Mesendoderm (in vitro differentiated cells): ENCODE measurements around the gene NRG3.
"Not testable (repeated sequence)": the region's sequence is repeated elsewhere in the genome, so short reads cannot be mapped to it uniquely, and the experiment has no call there.

Experiments used
- DNase-seq: peaks from one replicate; pipeline ENCODE4 v3.0.0; 2013
- H2AK5ac ChIP-seq: 2 replicates; pipeline ENCODE4 v1.6.1; 2013; ENCODE audit warnings: low read length, inconsistent platforms
- H2BK120ac ChIP-seq: 2 replicates; pipeline ENCODE4 v1.6.1; 2013; ENCODE audit warnings: low read depth, mild to moderate bottlenecking, low read length, moderate library complexity, mixed read lengths
- H2BK15ac ChIP-seq: replicated peaks from 2 replicates; pipeline ENCODE4 v1.6.1; 2013; ENCODE audit warnings: low read depth, mild to moderate bottlenecking, moderate library complexity
- H2BK5ac ChIP-seq: 2 replicates; pipeline ENCODE4 v1.6.1; 2013; ENCODE audit warnings: low read length, inconsistent platforms
- H3K18ac ChIP-seq: 2 replicates; pipeline ENCODE4 v1.6.1; 2013; ENCODE audit warnings: mild to moderate bottlenecking, low read length, mixed read lengths
- H3K23ac ChIP-seq: one replicate; pipeline ENCODE4 v1.6.1; 2013; ENCODE audit warnings: low read length
- H3K27ac ChIP-seq: 2 replicates; pipeline ENCODE4 v1.5.1; 2013; ENCODE audit warnings: low read depth, mild to moderate bottlenecking, inconsistent platforms, low read length, moderate library complexity
- H3K27me3 ChIP-seq: 2 replicates; pipeline ENCODE4 v1.6.1; 2013; ENCODE audit warnings: low read length, control low read depth, mild to moderate bottlenecking, inconsistent platforms; ENCODE audit not compliant: insufficient read depth, poor library complexity
- H3K36me3 ChIP-seq: 2 replicates; pipeline ENCODE4 v1.6.1; 2013; ENCODE audit warnings: low read length, inconsistent platforms; ENCODE audit not compliant: control insufficient read depth, insufficient read depth
- H3K4ac ChIP-seq: one replicate; pipeline ENCODE4 v1.6.1; 2013; ENCODE audit warnings: low read depth, mild to moderate bottlenecking, low read length, moderate library complexity
- H3K4me1 ChIP-seq: 2 replicates; pipeline ENCODE4 v1.6.1; 2013; ENCODE audit warnings: low read depth, low read length, inconsistent platforms; ENCODE audit not compliant: control insufficient read depth
- H3K4me2 ChIP-seq: 2 replicates; pipeline ENCODE4 v1.6.1; 2013; ENCODE audit warnings: low read length
- H3K4me3 ChIP-seq: 2 replicates; pipeline ENCODE4 v1.5.1; 2013; ENCODE audit warnings: mild to moderate bottlenecking, low read length
- H3K56ac ChIP-seq: one replicate; pipeline ENCODE4 v1.6.1; 2013; ENCODE audit warnings: low read length
- H3K79me1 ChIP-seq: 2 replicates; pipeline ENCODE4 v1.6.1; 2013; ENCODE audit warnings: low read length, inconsistent platforms
- H3K79me2 ChIP-seq: 2 replicates; pipeline ENCODE4 v1.6.1; 2013; ENCODE audit warnings: mild to moderate bottlenecking, low read length; ENCODE audit not compliant: control insufficient read depth, insufficient read depth
- H3K9ac ChIP-seq: 2 replicates; pipeline ENCODE4 v1.6.1; 2013; ENCODE audit warnings: low read length, inconsistent platforms
- H4K5ac ChIP-seq: one replicate; pipeline ENCODE4 v1.6.1; 2013; ENCODE audit warnings: low read length
- H4K8ac ChIP-seq: one replicate; pipeline ENCODE4 v1.6.1; 2013; ENCODE audit warnings: low read depth, mild to moderate bottlenecking, control low read depth, low read length, moderate library complexity
- WGBS: extraction: QIAGEN DNeasy Blood & Tissue Kit; methylation state at CpG from one replicate; pipeline ENCODE4 v1.1.7; 2013; ENCODE audit warnings: low lambda C conversion rate, missing lambda C conversion rate; ENCODE audit not compliant: insufficient coverage; ENCODE audit errors: extremely low coverage; 5-methylcytosine and 5-hydroxymethylcytosine counted together

NRG3 gene

GRCh38 chr10:82953909-82954308, 1078.9 kb downstream of the NRG3 start:
- Histone ChIP-seq H3K36me3 (no peaks in the 10 kb centered on the region), H2BK15ac (peak overlapping the region; percentile 7), H3K4me2 (no peak overlapping the region), H3K56ac (no peak overlapping the region), H4K8ac (no peak overlapping the region), H3K4ac (peak overlapping the region; percentile 16), H3K4me1 (peaks cover 3% of the 10 kb centered on the region), H3K9ac (no peak overlapping the region), H3K18ac (no peak overlapping the region), H4K5ac (no peak overlapping the region), H2BK120ac (peak overlapping the region; percentile 61), H3K23ac (no peak overlapping the region), H2BK5ac (no peak overlapping the region), H2AK5ac (no peak overlapping the region), H3K27me3 (no peaks in the 10 kb centered on the region), H3K27ac (no peak overlapping the region), H3K79me2 (no peaks in the 10 kb centered on the region), H3K79me1 (no peaks in the 10 kb centered on the region), H3K4me3 (no peak overlapping the region)
- WGBS = no CpG with 5 or more reads among the region's 4 CpGs
- no peak for DNase-seq

- not testable (repeated sequence) for H2BK15ac ChIP-seq, H2BK120ac ChIP-seq, H2BK5ac ChIP-seq, H3K36me3 ChIP-seq, H3K79me1 ChIP-seq, H3K9ac ChIP-seq, H3K56ac ChIP-seq, H3K4me3 ChIP-seq, H3K23ac ChIP-seq, H3K4me2 ChIP-seq, H2AK5ac ChIP-seq, H3K79me2 ChIP-seq, H4K5ac ChIP-seq, H3K18ac ChIP-seq, H3K4ac ChIP-seq, H4K8ac ChIP-seq, H3K27me3 ChIP-seq
- no CpG with 5 or more reads among the region's 7 CpGs for WGBS
- Histone ChIP-seq H3K4me1 (peaks cover 13% of the 10 kb centered on the region), H3K27ac (peak overlapping the region; percentile 45)
- DNase-seq = peak; percentile 80
Observed at GRCh38 chr10:82960421-82961060, 1085.5 kb downstream of the NRG3 start.

DNA sequence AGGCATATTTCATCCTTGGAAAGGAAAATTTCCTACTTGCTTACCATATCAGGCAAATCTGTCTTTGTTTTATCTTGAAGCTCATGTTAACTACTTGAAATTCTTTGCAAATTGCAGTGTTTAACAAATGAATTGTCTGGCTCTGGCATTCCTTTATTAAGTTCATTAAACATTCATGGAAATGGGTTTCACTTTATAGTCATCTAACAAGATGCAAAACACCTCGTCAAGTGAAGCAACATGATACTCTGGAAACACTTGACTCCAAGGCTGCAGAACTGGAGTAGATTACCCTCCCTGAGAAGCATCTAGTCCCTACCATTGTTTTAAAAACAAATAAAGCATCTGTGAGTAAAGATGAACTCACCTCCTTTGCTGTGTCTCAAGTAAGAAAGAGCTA, 1086.9 kb downstream of the NRG3 start:
- no peak overlapping the region for H4K8ac ChIP-seq
- no peak overlapping the region for H3K9ac ChIP-seq
- no peak overlapping the region for H2BK15ac ChIP-seq
- H3K56ac ChIP-seq = no peak overlapping the region
- H3K27ac ChIP-seq = peak overlapping the region; percentile 73
- no peaks in the 10 kb centered on the region for H3K79me1 ChIP-seq
- no peak overlapping the region for H2BK5ac ChIP-seq
- no peak overlapping the region for H3K4me3 ChIP-seq
- DNase-seq = peak; percentile 63
- H2BK120ac ChIP-seq = no peak overlapping the region
- H3K23ac ChIP-seq = no peak overlapping the region
- peaks cover 13% of the 10 kb centered on the region for H3K4me1 ChIP-seq
- H3K4me2 ChIP-seq = no peak overlapping the region
- H3K79me2 ChIP-seq = no peaks in the 10 kb centered on the region
- WGBS = no CpG with 5 or more reads among the region's 1 CpG
- no peak overlapping the region for H2AK5ac ChIP-seq
- no peak overlapping the region for H4K5ac ChIP-seq
- no peak overlapping the region for H3K4ac ChIP-seq
- no peaks in the 10 kb centered on the region for H3K27me3 ChIP-seq
- peak overlapping the region; percentile 20 for H3K18ac ChIP-seq
- no peaks in the 10 kb centered on the region for H3K36me3 ChIP-seq

DNA sequence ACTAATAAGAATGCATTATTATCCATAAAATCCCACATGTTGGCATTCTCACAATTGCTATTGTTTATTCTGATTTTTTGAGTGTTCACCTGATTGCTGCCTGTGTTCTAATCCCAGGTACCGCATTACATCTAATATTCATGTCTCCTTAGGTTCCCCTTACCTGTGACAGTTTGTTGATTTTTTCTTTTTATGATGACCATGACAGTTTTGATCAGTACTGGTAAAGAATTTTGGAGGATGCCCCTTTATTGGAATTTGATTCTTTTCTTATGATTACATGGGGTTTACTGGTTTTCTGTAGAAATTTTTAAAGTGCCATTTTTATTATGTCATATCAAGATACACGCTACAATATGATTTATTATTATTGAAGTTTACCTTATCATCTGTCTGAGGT, 1091.1 kb downstream of the NRG3 start:
- no CpG with 5 or more reads among the region's 2 CpGs for WGBS
- no peak for DNase-seq
- H2BK5ac ChIP-seq = no peak overlapping the region
- H3K27me3 ChIP-seq = no peaks in the 10 kb centered on the region
- H3K27ac ChIP-seq = no peak overlapping the region
- no peak overlapping the region for H3K23ac ChIP-seq
- H4K8ac ChIP-seq = no peak overlapping the region
- H3K9ac ChIP-seq = no peak overlapping the region
- no peaks in the 10 kb centered on the region for H3K79me1 ChIP-seq
- no peak overlapping the region for H3K4ac ChIP-seq
- no peak overlapping the region for H2BK15ac ChIP-seq
- H3K4me2 ChIP-seq = no peak overlapping the region
- no peak overlapping the region for H3K4me3 ChIP-seq
- no peak overlapping the region for H2AK5ac ChIP-seq
- H3K4me1 ChIP-seq = peaks cover 9% of the 10 kb centered on the region
- no peaks in the 10 kb centered on the region for H3K79me2 ChIP-seq
- H3K36me3 ChIP-seq = no peaks in the 10 kb centered on the region
- H3K18ac ChIP-seq = no peak overlapping the region
- H3K56ac ChIP-seq = no peak overlapping the region
- no peak overlapping the region for H2BK120ac ChIP-seq
- H4K5ac ChIP-seq = no peak overlapping the region

DNA sequence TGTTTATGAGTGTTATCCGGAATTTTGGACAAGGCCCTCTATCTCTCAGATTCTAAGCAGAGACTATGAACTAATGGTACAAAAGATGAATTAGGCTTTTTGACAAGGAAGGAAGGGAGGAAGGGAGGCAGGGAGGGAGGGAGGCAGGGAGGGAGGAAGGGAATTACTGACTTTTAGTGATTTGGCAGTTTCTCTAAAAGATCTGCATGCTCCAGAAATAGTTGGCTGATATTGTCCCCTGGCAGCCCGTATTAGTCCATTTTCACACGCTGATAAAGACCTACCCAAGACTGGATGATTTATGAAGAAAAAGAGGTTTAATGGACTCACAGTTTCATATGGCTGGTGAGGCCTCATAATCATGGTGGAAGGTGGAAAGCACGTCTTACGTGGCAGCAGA, 1093.5 kb downstream of the NRG3 start:
- Histone ChIP-seq H2BK120ac (no peak overlapping the region), H3K79me2 (no peaks in the 10 kb centered on the region), H3K18ac (no peak overlapping the region), H3K79me1 (no peaks in the 10 kb centered on the region), H3K56ac (no peak overlapping the region), H3K4me3 (no peak overlapping the region), H3K36me3 (no peaks in the 10 kb centered on the region), H3K4me1 (peaks cover 5% of the 10 kb centered on the region), H2AK5ac (no peak overlapping the region), H3K9ac (no peak overlapping the region), H3K27me3 (no peaks in the 10 kb centered on the region), H3K27ac (no peak overlapping the region), H3K4me2 (no peak overlapping the region), H3K4ac (peak overlapping the region; percentile 70), H4K5ac (no peak overlapping the region), H2BK15ac (no peak overlapping the region), H4K8ac (no peak overlapping the region), H3K23ac (no peak overlapping the region), H2BK5ac (no peak overlapping the region)
- DNase-seq = no peak
- no CpG with 5 or more reads among the region's 5 CpGs for WGBS

DNA sequence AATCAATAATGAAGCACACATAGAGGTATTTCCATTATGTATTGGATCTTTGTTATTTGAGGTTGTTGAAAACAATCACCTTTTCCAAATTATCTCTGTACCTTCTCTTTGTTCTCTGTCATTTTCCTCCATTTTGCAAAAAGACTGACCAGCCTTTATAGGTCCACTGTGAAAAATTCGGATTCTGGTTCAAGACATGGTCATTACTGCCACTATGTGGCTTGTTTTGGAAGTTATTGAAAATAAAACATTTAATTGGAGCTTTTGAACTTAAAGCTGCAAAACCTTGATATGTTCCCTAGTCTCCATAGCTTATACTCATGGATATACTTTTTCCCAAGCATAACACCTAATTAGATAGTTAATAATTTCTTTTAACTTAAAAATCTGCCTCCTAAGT, 1094.4 kb downstream of the NRG3 start:
- peaks cover 5% of the 10 kb centered on the region for H3K4me1 ChIP-seq
- DNase-seq = peak; percentile 40
- H3K79me2 ChIP-seq = no peaks in the 10 kb centered on the region
- H2BK15ac ChIP-seq = no peak overlapping the region
- no peak overlapping the region for H3K9ac ChIP-seq
- no peak overlapping the region for H3K18ac ChIP-seq
- H3K79me1 ChIP-seq = no peaks in the 10 kb centered on the region
- H3K36me3 ChIP-seq = no peaks in the 10 kb centered on the region
- H3K4me3 ChIP-seq = no peak overlapping the region
- no peak overlapping the region for H3K27ac ChIP-seq
- no CpG with 5 or more reads among the region's 1 CpG for WGBS
- H3K4me2 ChIP-seq = no peak overlapping the region
- H4K8ac ChIP-seq = no peak overlapping the region
- no peaks in the 10 kb centered on the region for H3K27me3 ChIP-seq
- H3K4ac ChIP-seq = no peak overlapping the region
- no peak overlapping the region for H4K5ac ChIP-seq
- H2AK5ac ChIP-seq = no peak overlapping the region
- H3K56ac ChIP-seq = no peak overlapping the region
- no peak overlapping the region for H3K23ac ChIP-seq
- H2BK5ac ChIP-seq = no peak overlapping the region
- H2BK120ac ChIP-seq = no peak overlapping the region
